Gastrocnemius medialis (tissue), 4 donors: ENCODE results near the gene TECPR2. TPM values are rescaled to one million over a fixed set of nuclear protein-coding genes. Genes with fewer than 3 reads are reported as not detected.

Source experiments
- ATAC-seq, 2 donors: fragments of 150-250 bp; one replicate each; pipeline ENCODE4 v1.9.1; 2016
- DNase-seq, 2 donors: peaks; one replicate each; pipeline ENCODE4 v3.0.0-alpha.2; 2019
- H3K27ac ChIP-seq, 4 donors: fragments of 200-600 bp; sonication (generic); 1 replicate in 1 of 4; 2 replicates in 3 of 4; pipeline ENCODE4 v1.5.1; 2016 to 2018; ENCODE audit warnings: mild to moderate bottlenecking in 2 of 4, moderate library complexity in 1 of 4
- H3K27me3 ChIP-seq, 3 donors: fragments of 200-600 bp; sonication (generic) in 2 of 3; 1 replicate in 1 of 3; 2 replicates in 2 of 3; pipeline versions ENCODE4 v1.5.1 to v1.6.0; 2016 to 2019; ENCODE audit warnings: mild to moderate bottlenecking in 1 of 3, moderate library complexity in 1 of 3
- H3K36me3 ChIP-seq, 2 donors: fragments of 200-600 bp; sonication (generic) in 1 of 2; one replicate each; pipeline ENCODE4 v1.5.1; 2017 to 2018
- H3K4me1 ChIP-seq, 2 donors: fragments of 200-600 bp; sonication (generic) in 1 of 2; one replicate each; pipeline ENCODE4 v1.5.1; 2016 to 2017; ENCODE audit warnings: mild to moderate bottlenecking in 2 of 2
- H3K4me3 ChIP-seq, 4 donors: fragments of 200-600 bp; sonication (generic) in 3 of 4; 1 replicate in 1 of 4; 2 replicates in 3 of 4; pipeline ENCODE4 v1.5.1; 2016 to 2019; ENCODE audit warnings: mild to moderate bottlenecking in 2 of 4
- H3K9me3 ChIP-seq, 3 donors: fragments of 200-600 bp; sonication (generic) in 2 of 3; 1 replicate in 1 of 3; 2 replicates in 2 of 3; pipeline ENCODE4 v1.5.1; 2016 to 2019
- POLR2A ChIP-seq, 2 donors: fragments of 450-650 bp; IDR thresholded peaks; one replicate each; pipeline ENCODE4 v1.6.1; 2017; ENCODE audit warnings: antibody characterized with exemption in 2 of 2, mild to moderate bottlenecking in 2 of 2, moderate library complexity in 2 of 2
- in situ Hi-C, 4 donors: fragments of 200-750 bp; cut with MboI; loops; one replicate each; pipeline versions ENCODE4 v1.15.0 to v1.8.0; 2017; ENCODE audit warnings: low sequenced_read_pairs in 4 of 4
- intact Hi-C: fragments of 100-400 bp; cut with DNase I; formaldehyde crosslinking; loops from one replicate; pipeline ENCODE4 v1.15.1; 2023; ENCODE audit warnings: low total_unique reads
- total RNA-seq, 4 donors: library from RNA; depleted of rRNA; stranded (reverse); fragments of >200 nt; gene quantifications; one replicate each; pipeline versions ENCODE4 v1.1.0 to v1.2.3, GENCODE V29; 2016
- TF ChIP-seq, protein P1 (sequence below), 5 experiments: fragments of 450-650 bp in 3 of 5; fragments of 200-600 bp in 2 of 5; sonication (generic) in 2 of 5; IDR thresholded peaks in 4 of 5; conservative IDR thresholded peaks in 1 of 5; 1 replicate in 4 of 5; 2 replicates in 1 of 5; pipeline ENCODE4 v1.5.1; 2016 to 2019; ENCODE audit warnings: antibody characterized with exemption in 5 of 5, mild to moderate bottlenecking in 3 of 5, moderate library complexity in 3 of 5

TECPR2 gene
- total RNA-seq, 4 donors from 2014 or later, result 10.0 to 45.0 (median 20.2) TPM

DNA sequence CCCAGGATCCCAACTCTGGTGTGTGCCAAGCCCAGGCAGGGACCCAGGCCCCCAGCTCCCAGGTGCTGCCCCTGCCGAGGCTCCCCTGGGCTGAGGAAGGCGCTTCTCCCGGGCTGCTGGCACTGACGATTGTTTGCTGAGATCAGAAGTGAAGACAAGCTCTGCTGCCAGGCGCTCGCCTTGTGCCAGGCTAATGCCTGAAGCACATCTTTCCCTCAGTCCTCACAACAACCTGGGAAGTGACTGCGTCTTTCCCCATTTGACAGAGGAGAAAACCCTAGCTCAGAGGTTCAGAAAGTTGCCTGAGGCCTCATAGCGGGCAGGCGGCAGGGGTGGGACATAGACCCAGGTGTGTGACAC, 110.0 kb downstream of the TECPR2 start:
- Histone ChIP-seq H3K4me3 (no peak overlapping the region), H3K9me3 (no peaks in the 10 kb centered on the region), H3K4me1 (peaks cover 17 to 43% of the 10 kb centered on the region in 2 donors), H3K36me3 (no peaks in the 10 kb centered on the region), H3K27me3 (no peaks in the 10 kb centered on the region), H3K27ac (peak overlapping the region; percentile 78 to 87 (median 84))
- TF ChIP-seq POLR2A (IDR thresholded peaks at IDR 0.05), result no peak
- TF ChIP-seq, protein P1, sequence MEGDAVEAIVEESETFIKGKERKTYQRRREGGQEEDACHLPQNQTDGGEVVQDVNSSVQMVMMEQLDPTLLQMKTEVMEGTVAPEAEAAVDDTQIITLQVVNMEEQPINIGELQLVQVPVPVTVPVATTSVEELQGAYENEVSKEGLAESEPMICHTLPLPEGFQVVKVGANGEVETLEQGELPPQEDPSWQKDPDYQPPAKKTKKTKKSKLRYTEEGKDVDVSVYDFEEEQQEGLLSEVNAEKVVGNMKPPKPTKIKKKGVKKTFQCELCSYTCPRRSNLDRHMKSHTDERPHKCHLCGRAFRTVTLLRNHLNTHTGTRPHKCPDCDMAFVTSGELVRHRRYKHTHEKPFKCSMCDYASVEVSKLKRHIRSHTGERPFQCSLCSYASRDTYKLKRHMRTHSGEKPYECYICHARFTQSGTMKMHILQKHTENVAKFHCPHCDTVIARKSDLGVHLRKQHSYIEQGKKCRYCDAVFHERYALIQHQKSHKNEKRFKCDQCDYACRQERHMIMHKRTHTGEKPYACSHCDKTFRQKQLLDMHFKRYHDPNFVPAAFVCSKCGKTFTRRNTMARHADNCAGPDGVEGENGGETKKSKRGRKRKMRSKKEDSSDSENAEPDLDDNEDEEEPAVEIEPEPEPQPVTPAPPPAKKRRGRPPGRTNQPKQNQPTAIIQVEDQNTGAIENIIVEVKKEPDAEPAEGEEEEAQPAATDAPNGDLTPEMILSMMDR (IDR thresholded peaks at IDR 0.05 in 4 of 5, conservative IDR thresholded peaks at IDR 0.05 in 1 of 5), result no peak
- DNase-seq (peak; percentile 36 to 65), ATAC-seq (peak; percentile 47 to 53)
- intact Hi-C loops (no loop called here), in situ Hi-C loops (no loop called here)

DNA sequence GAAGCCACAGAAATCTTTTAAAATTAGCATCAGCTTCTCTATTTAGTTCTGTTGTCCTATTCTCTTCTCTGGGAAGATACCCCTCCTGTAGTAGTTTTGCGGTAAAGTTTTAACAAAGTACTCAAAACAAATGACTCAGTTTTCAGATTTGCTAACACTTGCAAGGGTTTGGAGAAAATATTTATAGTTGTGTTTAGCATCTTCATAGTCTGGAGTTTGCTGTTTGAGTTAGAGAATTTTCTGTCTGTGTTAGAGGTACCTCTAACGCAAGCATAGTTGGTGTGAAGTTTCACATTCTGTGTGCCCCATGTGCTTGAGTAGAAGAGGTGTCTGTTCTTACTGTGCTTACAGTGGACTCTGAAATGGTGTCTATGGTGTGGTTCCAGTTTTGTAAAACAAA, 110.8 kb downstream of the TECPR2 start:
- H3K4me3 ChIP-seq, result no peak overlapping the region
- intact Hi-C loops, result no loop called here
- H3K4me1 ChIP-seq, result peaks cover 17 to 43% of the 10 kb centered on the region in 2 donors
- no peaks in the 10 kb centered on the region for H3K27me3 ChIP-seq
- in situ Hi-C loops, result no loop called here
- H3K27ac ChIP-seq, result peak overlapping the region; percentile 78 to 87 (median 84)
- DNase-seq, result no peak
- no peak for ATAC-seq
- H3K36me3 ChIP-seq, result no peaks in the 10 kb centered on the region
- no peaks in the 10 kb centered on the region for H3K9me3 ChIP-seq
- TF ChIP-seq, protein P1 (IDR thresholded peaks at IDR 0.05 in 4 of 5, conservative IDR thresholded peaks at IDR 0.05 in 1 of 5), result no peak

DNA sequence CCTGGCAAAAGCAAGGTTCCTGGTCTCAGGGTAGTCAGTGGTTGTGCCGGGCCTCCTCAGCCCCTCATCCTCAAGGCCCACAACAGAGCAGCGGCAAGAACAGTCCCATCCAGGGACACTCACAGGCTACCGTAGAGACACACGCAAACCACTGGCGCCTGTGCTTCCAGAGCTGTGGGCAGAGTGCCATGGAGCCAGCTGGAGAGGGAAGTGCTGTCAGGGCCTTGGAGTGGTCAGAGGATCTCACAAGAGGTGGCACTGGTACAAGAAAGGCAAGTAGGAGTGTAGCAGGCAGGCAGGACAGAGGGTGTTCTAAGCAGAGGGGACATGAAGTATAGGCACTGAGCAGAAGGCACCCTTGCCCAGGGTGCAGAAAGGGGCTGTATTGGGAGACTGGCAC, 112.2 kb downstream of the TECPR2 start:
- TF ChIP-seq, protein P1 (IDR thresholded peaks at IDR 0.05 in 4 of 5, conservative IDR thresholded peaks at IDR 0.05 in 1 of 5), result no peak
- TF ChIP-seq POLR2A (IDR thresholded peaks at IDR 0.05), result no peak
- H3K27ac ChIP-seq, result peak overlapping the region; percentile 78 to 87 (median 84)
- H3K27me3 ChIP-seq, result no peaks in the 10 kb centered on the region
- ATAC-seq, result peak; percentile 94 to 96
- in situ Hi-C loops, result no loop called here
- no peak overlapping the region for H3K4me3 ChIP-seq
- peaks cover 28 to 50% of the 10 kb centered on the region in 2 donors for H3K4me1 ChIP-seq
- intact Hi-C loops, result no loop called here
- no peaks in the 10 kb centered on the region for H3K36me3 ChIP-seq
- peak; percentile 86 to 96 for DNase-seq
- H3K9me3 ChIP-seq, result no peaks in the 10 kb centered on the region

DNA sequence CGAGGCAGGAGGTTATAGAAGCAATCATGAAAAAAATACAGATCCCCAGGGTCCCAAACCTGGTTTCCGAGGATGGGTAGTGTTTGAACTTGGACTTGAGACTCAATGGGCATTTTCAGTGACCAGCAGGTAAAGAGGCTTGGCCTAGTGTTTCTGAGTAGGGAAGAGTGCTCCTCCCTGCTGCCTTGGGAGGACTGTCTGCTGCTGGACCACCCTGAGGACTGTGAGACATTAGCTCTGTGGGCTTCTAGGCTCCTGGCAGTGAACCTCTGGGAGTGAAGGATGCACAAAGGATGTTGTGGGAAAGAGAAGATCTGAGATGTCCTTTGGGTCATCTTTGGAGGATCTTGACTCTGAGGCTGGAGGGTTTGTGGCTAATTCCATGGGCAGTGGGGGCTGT, 116.4 kb downstream of the TECPR2 start:
- Histone ChIP-seq H3K4me1 (peaks cover 34 to 35% of the 10 kb centered on the region in 2 donors), H3K36me3 (no peaks in the 10 kb centered on the region), H3K4me3 (no peak overlapping the region), H3K27me3 (no peaks in the 10 kb centered on the region), H3K27ac (peak overlapping the region; percentile 55 to 87 (median 74)), H3K9me3 (no peaks in the 10 kb centered on the region)
- in situ Hi-C loops, result no loop called here
- no peak for TF ChIP-seq POLR2A (IDR thresholded peaks at IDR 0.05)
- TF ChIP-seq, protein P1 (IDR thresholded peaks at IDR 0.05 in 4 of 5, conservative IDR thresholded peaks at IDR 0.05 in 1 of 5), result no peak
- intact Hi-C loops, result no loop called here
- DNase-seq, result no peak
- no peak for ATAC-seq

DNA sequence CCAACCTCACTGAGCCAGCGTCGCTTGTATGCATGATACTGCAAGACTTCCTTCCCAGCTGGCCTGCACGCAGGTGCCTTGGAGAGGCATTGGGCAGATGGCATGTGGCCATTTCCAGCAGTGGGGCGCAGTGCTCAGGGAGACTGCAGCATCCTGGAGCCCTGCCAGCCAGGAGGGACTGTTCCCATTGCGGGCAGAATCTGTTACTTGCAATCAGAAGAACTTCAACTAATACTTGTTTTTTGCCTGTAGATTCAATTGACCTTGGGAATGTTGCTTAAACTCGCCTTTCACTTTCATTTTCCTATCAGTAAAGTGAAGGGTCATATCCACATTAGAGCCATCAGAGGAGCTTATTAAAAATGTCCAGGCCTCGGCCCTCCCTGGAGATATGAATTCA, 117.0 kb downstream of the TECPR2 start:
- intact Hi-C loops, result no loop called here
- Histone ChIP-seq H3K27ac (peak overlapping the region; percentile 55 to 87 (median 74)), H3K4me1 (peaks cover 30 to 31% of the 10 kb centered on the region in 2 donors), H3K4me3 (peak overlapping the region in 3 of 4 donors; percentile 21 to 42 (median 31)), H3K27me3 (no peaks in the 10 kb centered on the region), H3K36me3 (no peaks in the 10 kb centered on the region), H3K9me3 (no peaks in the 10 kb centered on the region)
- in situ Hi-C loops, result no loop called here
- ATAC-seq (peak in 1 of 2 donors; percentile 40), DNase-seq (peak in 1 of 2 donors; percentile 69)
- no peak for TF ChIP-seq POLR2A (IDR thresholded peaks at IDR 0.05)
- TF ChIP-seq, protein P1 (IDR thresholded peaks at IDR 0.05 in 4 of 5, conservative IDR thresholded peaks at IDR 0.05 in 1 of 5), result no peak
